SK-N-SH (cell line): ENCODE data around the gene OLFML2A. TPM values are rescaled to one million over a fixed set of nuclear protein-coding genes. Genes with fewer than 3 reads are reported as not detected.

Experiments
- CTCF ChIA-PET: fragments of 300-600, 350-600 bp; formaldehyde crosslinking; extraction: SDS; loops from one replicate; lab custom pipeline; 2021; lab: Yijun Ruan, JAX
- POLR2A ChIA-PET: fragments of 350-600 bp; sonication (Branson Sonifier 250); formaldehyde crosslinking; extraction: SDS; loops from one replicate; lab custom pipeline; 2020; ENCODE audit warnings: antibody characterized with exemption, inconsistent platforms; lab: Yijun Ruan, JAX
- DNase-seq: peaks from one replicate; pipeline ENCODE4 v3.0.0; 2012
- H2AFZ ChIP-seq: fragments of 200-600 bp; sonication (generic); 2 replicates; pipeline ENCODE4 v1.8.1; 2016; ENCODE audit warnings: antibody characterized with exemption, mild to moderate bottlenecking, low read depth
- H3F3A ChIP-seq: fragments of 200-600 bp; sonication (generic); replicated peaks from 2 replicates; pipeline ENCODE3; 2016; ENCODE audit warnings: antibody characterized with exemption, mild to moderate bottlenecking; ENCODE audit not compliant: insufficient read depth
- H3K27ac ChIP-seq, 2 experiments: fragments of 200-500 bp in 1 of 2; fragments of 200-600 bp in 1 of 2; sonication (Bioruptor generic) in 1 of 2; sonication (generic), shearing (Covaris generic) in 1 of 2; 2 replicates each; pipeline versions ENCODE4 v1.5.1 to v1.6.1; 2014 to 2016; ENCODE audit warnings: low read depth in 2 of 2, inconsistent platforms in 1 of 2, low read length in 1 of 2, mild to moderate bottlenecking in 1 of 2, mixed read lengths in 1 of 2
- H3K27me3 ChIP-seq: fragments of 200-600 bp; sonication (generic), shearing (Covaris generic); 2 replicates; pipeline ENCODE4 v1.6.1; 2016; ENCODE audit warnings: mixed run types; ENCODE audit not compliant: insufficient read depth
- H3K36me3 ChIP-seq, 2 experiments: fragments of 200-500 bp in 1 of 2; fragments of 200-600 bp in 1 of 2; sonication (Bioruptor generic) in 1 of 2; sonication (generic) in 1 of 2; replicated peaks in 1 of 2; 2 replicates each; pipeline versions ENCODE3 to v1.5.1; 2014 to 2016; ENCODE audit warnings: low read length in 1 of 2, mild to moderate bottlenecking in 1 of 2; ENCODE audit not compliant: insufficient read depth in 2 of 2, control insufficient read depth in 1 of 2
- H3K4me1 ChIP-seq, 2 experiments: fragments of 200-500 bp in 1 of 2; fragments of 200-600 bp in 1 of 2; sonication (Bioruptor generic) in 1 of 2; sonication (generic), shearing (Covaris generic) in 1 of 2; 2 replicates each; pipeline versions ENCODE4 v1.5.1 to v1.6.1; 2014 to 2016; ENCODE audit warnings: low read depth in 1 of 2, low read length in 1 of 2, mixed run types in 1 of 2; ENCODE audit not compliant: insufficient read depth in 2 of 2, control insufficient read depth in 1 of 2
- H3K4me2 ChIP-seq: fragments of 200-600 bp; sonication (generic), shearing (Covaris generic); 2 replicates; pipeline ENCODE4 v1.6.1; 2017; ENCODE audit warnings: mixed run types
- H3K4me3 ChIP-seq, 2 experiments: fragments of 200-500 bp in 1 of 2; fragments of 200-600 bp in 1 of 2; sonication (Bioruptor generic) in 1 of 2; sonication (generic), shearing (Covaris generic) in 1 of 2; 2 replicates each; pipeline versions ENCODE4 v1.5.1 to v1.8.1; 2014 to 2016; ENCODE audit warnings: low read depth in 2 of 2, inconsistent platforms in 1 of 2, low read length in 1 of 2, mild to moderate bottlenecking in 1 of 2, mixed read lengths in 1 of 2, moderate library complexity in 1 of 2
- H3K79me2 ChIP-seq: fragments of 200-600 bp; sonication (generic); 2 replicates; pipeline ENCODE4 v1.8.1; 2017; ENCODE audit warnings: mild to moderate bottlenecking; ENCODE audit not compliant: insufficient read depth
- H3K9ac ChIP-seq: fragments of 200-600 bp; sonication (generic); 2 replicates; pipeline ENCODE4 v1.6.1; 2017; ENCODE audit warnings: mixed run types
- H3K9me2 ChIP-seq: fragments of 200-600 bp; sonication (generic); 2 replicates; pipeline ENCODE4 v1.6.1; 2017; ENCODE audit warnings: mixed run types
- H3K9me3 ChIP-seq: fragments of 200-600 bp; sonication (generic); 2 replicates; pipeline ENCODE4 v1.6.1; 2017; ENCODE audit warnings: mixed run types, mild to moderate bottlenecking, moderate library complexity
- H4K20me1 ChIP-seq: fragments of 200-600 bp; sonication (generic); 2 replicates; pipeline ENCODE4 v1.6.1; 2017; ENCODE audit warnings: mild to moderate bottlenecking, mixed run types; ENCODE audit not compliant: insufficient read depth
- ELF1 ChIP-seq: IDR thresholded peaks from 2 replicates; pipeline ENCODE4 v1.4.0; 2012
- EP300 ChIP-seq, 2 experiments: IDR thresholded peaks; 2 replicates each; pipeline versions ENCODE4 v1.4.0 to v1.6.1; 2012; ENCODE audit warnings: borderline replicate concordance in 1 of 2, low read depth in 1 of 2, low read length in 1 of 2
- FOSL2 ChIP-seq: IDR thresholded peaks from 2 replicates; pipeline ENCODE4 v1.4.0; 2012; ENCODE audit warnings: low read depth, mild to moderate bottlenecking, moderate library complexity, borderline replicate concordance
- FOXM1 ChIP-seq: IDR thresholded peaks from 2 replicates; pipeline ENCODE4 v1.4.0; 2012; ENCODE audit warnings: low read depth, mild to moderate bottlenecking
- GATA2 ChIP-seq: sonication (generic); formaldehyde crosslinking; IDR thresholded peaks from 2 replicates; pipeline ENCODE4 v1.5.0; 2020; ENCODE audit warnings: mild to moderate bottlenecking, missing genetic modification reagents
- JUND ChIP-seq: IDR thresholded peaks from 2 replicates; pipeline ENCODE4 v1.4.0; 2012
- MEF2A ChIP-seq: IDR thresholded peaks from 2 replicates; pipeline ENCODE4 v1.4.0; 2012; ENCODE audit warnings: low read depth, borderline replicate concordance
- NFIC ChIP-seq: IDR thresholded peaks from 2 replicates; pipeline ENCODE4 v1.4.0; 2012; ENCODE audit warnings: borderline replicate concordance
- POLR2AphosphoS5 ChIP-seq: IDR thresholded peaks from 2 replicates; pipeline ENCODE4 v1.6.1; 2012; ENCODE audit warnings: low read depth, low read length
- RCOR1 ChIP-seq: fragments of 150-350 bp; IDR thresholded peaks from 2 replicates; pipeline ENCODE4 v1.6.1; 2017; ENCODE audit warnings: antibody characterized with exemption, low read length
- SIN3A ChIP-seq: IDR thresholded peaks from 2 replicates; pipeline ENCODE4 v1.6.1; 2012; ENCODE audit warnings: low read depth, mild to moderate bottlenecking, low read length, moderate library complexity, borderline replicate concordance
- TAF1 ChIP-seq: IDR thresholded peaks from 2 replicates; pipeline ENCODE4 v1.6.1; 2012; ENCODE audit warnings: low read depth, mild to moderate bottlenecking, low read length, moderate library complexity, borderline replicate concordance
- YY1 ChIP-seq: IDR thresholded peaks from 2 replicates; pipeline ENCODE4 v1.4.0; 2012; ENCODE audit warnings: low read depth, mild to moderate bottlenecking
- WGBS: methylation state at CpG from one replicate; pipeline ENCODE4 v1.1.6; 2017; ENCODE audit warnings: low lambda C conversion rate; 5-methylcytosine and 5-hydroxymethylcytosine counted together
- polyA plus RNA-seq, 3 experiments: library from polyadenylated mRNA; depleted of rRNA; stranded (reverse); fragments of >200 nt; gene quantifications; 2 replicates each; pipeline ENCODE4 v1.2.3, GENCODE V29; 2012
- TF ChIP-seq, protein P1 (sequence below): IDR thresholded peaks from 2 replicates; pipeline ENCODE4; 2012
- TF ChIP-seq, protein P2 (sequence below): IDR thresholded peaks from 2 replicates; pipeline ENCODE4 v1.4.0; 2012; ENCODE audit warnings: low read depth
- TF ChIP-seq, protein P3 (sequence below): fragments of 200-600 bp; sonication (generic); IDR thresholded peaks from 2 replicates; pipeline ENCODE4 v1.6.1; 2017; ENCODE audit warnings: antibody characterized with exemption, mild to moderate bottlenecking, moderate library complexity
- TF ChIP-seq, protein P4 (sequence below): fragments of 150-350 bp; IDR thresholded peaks from 2 replicates; pipeline ENCODE4 v1.6.1; 2016; ENCODE audit warnings: mild to moderate bottlenecking, low read depth, low read length
- TF ChIP-seq, protein P5 (sequence below): IDR thresholded peaks from 2 replicates; pipeline ENCODE4 v1.4.0; 2012; ENCODE audit warnings: low read depth, borderline replicate concordance

OLFML2A gene
- polyA plus RNA-seq, 1 of the 3 experiments (the other 2 are of a cell fraction) = 7.7 TPM

DNA sequence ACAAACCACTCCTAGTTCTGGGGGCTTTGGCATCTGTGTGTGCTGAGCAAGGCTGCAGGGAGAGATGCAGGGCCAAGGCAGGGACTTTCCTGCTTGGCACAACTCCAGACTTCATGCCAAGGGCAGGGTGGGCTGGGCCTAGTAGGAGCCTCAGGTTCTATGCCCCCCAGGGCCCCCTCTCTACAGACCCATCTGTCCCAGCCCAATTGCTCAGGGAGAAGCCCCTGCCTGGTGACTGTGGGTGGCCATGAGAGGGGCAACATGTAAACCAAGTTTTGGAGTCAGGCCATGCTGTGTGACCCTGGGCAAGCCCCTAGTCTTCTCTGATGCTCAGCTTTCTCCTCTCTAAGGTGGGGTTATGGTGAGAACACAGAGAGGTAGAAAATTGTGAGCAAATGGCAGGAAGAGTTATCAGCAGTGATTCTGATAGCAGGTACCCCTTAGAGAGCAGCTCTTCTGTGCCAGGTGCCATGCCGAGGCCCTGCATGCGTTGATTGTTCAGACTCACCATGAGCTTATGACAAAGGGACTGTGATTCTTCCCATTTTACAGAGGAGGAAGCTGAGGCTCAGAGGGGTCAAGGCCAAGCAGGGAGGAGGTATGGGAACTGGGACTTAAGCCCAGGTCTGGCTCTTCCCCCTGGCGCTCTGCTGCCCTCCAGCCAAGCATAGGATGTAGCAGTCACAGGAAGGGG lies 5.2 kb downstream of the OLFML2A start:
- no peaks in the 10 kb centered on the region for H3K36me3 ChIP-seq
- no peak overlapping the region for H3K4me3 ChIP-seq
- no peak overlapping the region for H3K9ac ChIP-seq
- no peaks in the 10 kb centered on the region for H3K9me2 ChIP-seq
- H3K4me2 ChIP-seq = no peak overlapping the region
- H4K20me1 ChIP-seq = no peaks in the 10 kb centered on the region
- no peak for DNase-seq
- H3F3A ChIP-seq = peaks cover 10% of the 10 kb centered on the region
- peaks cover 0 to 14% of the 10 kb centered on the region in 2 experiments; a peak in 3 of 4 replicates for H3K4me1 ChIP-seq
- H3K79me2 ChIP-seq = no peaks in the 10 kb centered on the region
- POLR2A ChIA-PET = no interaction called here
- no peak overlapping the region for H3K27ac ChIP-seq
- no peak overlapping the region for H2AFZ ChIP-seq
- no peaks in the 10 kb centered on the region for H3K27me3 ChIP-seq
- whole genome bisulfite sequencing = 94% methylated on average over 3 of the region's 3 CpGs
- no peaks in the 10 kb centered on the region for H3K9me3 ChIP-seq
- CTCF ChIA-PET = interaction anchor here (1.8 to 16.2 kb wide), 3 partner anchors 8 to 66 kb away, joined by 6 to 1436 read pairs (median 14); partner anchors contain the start of genes ARPC5L, RPL35 and WDR38
- no peak for TF ChIP-seq NFIC
- TF ChIP-seq, protein P1, sequence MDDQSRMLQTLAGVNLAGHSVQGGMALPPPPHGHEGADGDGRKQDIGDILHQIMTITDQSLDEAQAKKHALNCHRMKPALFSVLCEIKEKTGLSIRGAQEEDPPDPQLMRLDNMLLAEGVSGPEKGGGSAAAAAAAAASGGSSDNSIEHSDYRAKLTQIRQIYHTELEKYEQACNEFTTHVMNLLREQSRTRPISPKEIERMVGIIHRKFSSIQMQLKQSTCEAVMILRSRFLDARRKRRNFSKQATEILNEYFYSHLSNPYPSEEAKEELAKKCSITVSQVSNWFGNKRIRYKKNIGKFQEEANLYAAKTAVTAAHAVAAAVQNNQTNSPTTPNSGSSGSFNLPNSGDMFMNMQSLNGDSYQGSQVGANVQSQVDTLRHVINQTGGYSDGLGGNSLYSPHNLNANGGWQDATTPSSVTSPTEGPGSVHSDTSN = no peak
- no peak for TF ChIP-seq SIN3A
- TF ChIP-seq, protein P2, sequence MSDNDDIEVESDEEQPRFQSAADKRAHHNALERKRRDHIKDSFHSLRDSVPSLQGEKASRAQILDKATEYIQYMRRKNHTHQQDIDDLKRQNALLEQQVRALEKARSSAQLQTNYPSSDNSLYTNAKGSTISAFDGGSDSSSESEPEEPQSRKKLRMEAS = no peak
- no peak for TF ChIP-seq JUND
- no peak for TF ChIP-seq FOSL2

DNA sequence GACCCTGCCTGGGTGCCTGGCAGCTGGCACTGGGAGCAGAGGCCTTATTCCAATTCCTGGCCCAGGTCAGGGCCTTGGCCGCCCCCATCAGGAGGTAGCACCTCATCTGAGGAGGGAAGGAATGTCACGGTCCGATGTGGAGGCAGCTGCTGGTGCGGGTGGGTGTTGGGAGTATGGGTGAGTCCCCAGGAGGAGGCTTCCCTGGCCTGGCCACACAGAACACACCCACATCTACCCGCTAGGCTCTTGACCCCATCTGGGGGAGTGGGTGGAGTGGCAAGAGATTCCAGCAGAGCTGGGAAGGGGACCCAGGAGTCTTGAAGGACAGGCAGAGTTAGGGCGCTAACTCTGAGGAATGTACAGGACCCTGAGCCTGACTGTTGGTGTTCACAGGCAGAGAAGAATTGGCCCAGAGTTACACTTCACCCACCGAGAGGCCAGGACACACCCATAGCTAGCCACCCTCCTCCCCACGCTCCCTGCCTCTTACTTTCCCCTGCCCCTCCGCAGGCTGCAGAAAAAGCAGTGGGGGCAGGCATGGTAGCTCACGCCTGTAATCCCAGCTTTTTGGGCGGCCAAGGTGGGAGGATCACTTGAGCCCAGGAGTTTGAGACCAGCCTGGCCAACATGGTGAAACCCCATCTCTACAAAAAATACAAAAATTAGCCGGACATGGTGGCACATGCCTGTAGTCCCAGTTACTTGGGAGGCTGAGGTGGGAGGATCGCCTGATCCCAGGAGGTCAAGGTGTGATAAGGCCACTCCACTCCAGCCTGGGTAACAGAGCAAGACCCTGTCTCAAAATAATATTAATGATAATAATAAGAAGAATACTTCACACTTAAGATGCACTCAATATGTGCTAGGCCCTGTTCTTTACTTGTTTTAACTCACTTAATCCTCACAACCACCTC lies 6.0 kb downstream of the OLFML2A start:
- POLR2A ChIA-PET = no interaction called here
- Histone ChIP-seq H3K4me1 (peaks cover 0 to 14% of the 10 kb centered on the region in 2 experiments; a peak in 2 of 4 replicates), H3K27ac (no peak overlapping the region), H3K4me3 (no peak overlapping the region), H3K9me2 (no peaks in the 10 kb centered on the region), H3K79me2 (no peaks in the 10 kb centered on the region), H3K27me3 (no peaks in the 10 kb centered on the region), H2AFZ (no peak overlapping the region), H3K9ac (no peak overlapping the region), H3F3A (peaks cover 10% of the 10 kb centered on the region), H3K4me2 (no peak overlapping the region), H3K36me3 (no peaks in the 10 kb centered on the region), H3K9me3 (no peaks in the 10 kb centered on the region), H4K20me1 (no peaks in the 10 kb centered on the region)
- WGBS = 98% methylated on average over 9 of the region's 13 CpGs
- no peak for DNase-seq
- CTCF ChIA-PET = interaction anchor here (1.8 to 16.2 kb wide), 3 partner anchors 9 to 65 kb away, joined by 6 to 1436 read pairs (median 14); partner anchors contain the start of genes ARPC5L, RPL35 and WDR38
- TF ChIP-seq POLR2AphosphoS5 = no peak
- TF ChIP-seq, protein P1 = no peak
- no peak for TF ChIP-seq ELF1
- no peak for TF ChIP-seq TAF1
- TF ChIP-seq, protein P2 = no peak
- TF ChIP-seq GATA2 (CRISPR knock-in tag) = no peak
- TF ChIP-seq, protein P3, sequence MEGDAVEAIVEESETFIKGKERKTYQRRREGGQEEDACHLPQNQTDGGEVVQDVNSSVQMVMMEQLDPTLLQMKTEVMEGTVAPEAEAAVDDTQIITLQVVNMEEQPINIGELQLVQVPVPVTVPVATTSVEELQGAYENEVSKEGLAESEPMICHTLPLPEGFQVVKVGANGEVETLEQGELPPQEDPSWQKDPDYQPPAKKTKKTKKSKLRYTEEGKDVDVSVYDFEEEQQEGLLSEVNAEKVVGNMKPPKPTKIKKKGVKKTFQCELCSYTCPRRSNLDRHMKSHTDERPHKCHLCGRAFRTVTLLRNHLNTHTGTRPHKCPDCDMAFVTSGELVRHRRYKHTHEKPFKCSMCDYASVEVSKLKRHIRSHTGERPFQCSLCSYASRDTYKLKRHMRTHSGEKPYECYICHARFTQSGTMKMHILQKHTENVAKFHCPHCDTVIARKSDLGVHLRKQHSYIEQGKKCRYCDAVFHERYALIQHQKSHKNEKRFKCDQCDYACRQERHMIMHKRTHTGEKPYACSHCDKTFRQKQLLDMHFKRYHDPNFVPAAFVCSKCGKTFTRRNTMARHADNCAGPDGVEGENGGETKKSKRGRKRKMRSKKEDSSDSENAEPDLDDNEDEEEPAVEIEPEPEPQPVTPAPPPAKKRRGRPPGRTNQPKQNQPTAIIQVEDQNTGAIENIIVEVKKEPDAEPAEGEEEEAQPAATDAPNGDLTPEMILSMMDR = no peak
- no peak for TF ChIP-seq MEF2A
- TF ChIP-seq FOXM1 = no peak
- TF ChIP-seq FOSL2 = no peak
- TF ChIP-seq EP300 (IDR thresholded peaks at IDR 0.05; ENCODE audit: borderline replicate concordance in 1 of 2, low read depth in 1 of 2, low read length in 1 of 2) = no peak
- TF ChIP-seq, protein P4, sequence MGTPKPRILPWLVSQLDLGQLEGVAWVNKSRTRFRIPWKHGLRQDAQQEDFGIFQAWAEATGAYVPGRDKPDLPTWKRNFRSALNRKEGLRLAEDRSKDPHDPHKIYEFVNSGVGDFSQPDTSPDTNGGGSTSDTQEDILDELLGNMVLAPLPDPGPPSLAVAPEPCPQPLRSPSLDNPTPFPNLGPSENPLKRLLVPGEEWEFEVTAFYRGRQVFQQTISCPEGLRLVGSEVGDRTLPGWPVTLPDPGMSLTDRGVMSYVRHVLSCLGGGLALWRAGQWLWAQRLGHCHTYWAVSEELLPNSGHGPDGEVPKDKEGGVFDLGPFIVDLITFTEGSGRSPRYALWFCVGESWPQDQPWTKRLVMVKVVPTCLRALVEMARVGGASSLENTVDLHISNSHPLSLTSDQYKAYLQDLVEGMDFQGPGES = no peak
- no peak for TF ChIP-seq YY1
- TF ChIP-seq, protein P5, sequence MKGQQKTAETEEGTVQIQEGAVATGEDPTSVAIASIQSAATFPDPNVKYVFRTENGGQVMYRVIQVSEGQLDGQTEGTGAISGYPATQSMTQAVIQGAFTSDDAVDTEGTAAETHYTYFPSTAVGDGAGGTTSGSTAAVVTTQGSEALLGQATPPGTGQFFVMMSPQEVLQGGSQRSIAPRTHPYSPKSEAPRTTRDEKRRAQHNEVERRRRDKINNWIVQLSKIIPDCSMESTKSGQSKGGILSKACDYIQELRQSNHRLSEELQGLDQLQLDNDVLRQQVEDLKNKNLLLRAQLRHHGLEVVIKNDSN = no peak
- TF ChIP-seq RCOR1 = no peak
